Measurements from ENCODE around the gene ACSL3.

ACSL3 gene

DNA sequence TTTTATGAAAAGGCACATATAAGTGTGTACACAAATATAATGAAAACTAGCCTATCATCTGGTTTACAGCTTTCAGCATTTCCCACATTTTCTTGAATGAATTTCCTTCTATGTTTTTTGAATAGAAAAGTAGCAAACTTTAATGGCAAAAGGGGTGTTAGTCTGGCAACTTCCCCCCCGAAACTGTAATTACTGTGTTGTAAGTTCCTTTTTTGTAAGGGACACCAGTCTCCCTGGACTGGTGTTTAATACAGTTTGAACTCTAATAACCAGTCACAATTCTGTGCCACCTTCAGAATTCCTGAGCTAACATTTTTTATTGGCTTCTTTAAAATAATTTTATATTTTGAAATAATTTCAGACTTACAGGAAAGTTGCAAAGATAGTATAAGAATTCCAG, 94.2 kb downstream of the ACSL3 start:
- no peak overlapping the region for H3K9ac ChIP-seq (ENCODE audit: low read length)
- no peaks in the 10 kb centered on the region for H3K4me1 ChIP-seq (ENCODE audit: control insufficient read depth, insufficient read depth, low read length)
- no peaks in the 10 kb centered on the region for H3K9me3 ChIP-seq (ENCODE audit: control insufficient read depth, low read length)
- H3K4me3 ChIP-seq (ENCODE audit: low read length), result no peak overlapping the region
- no peaks in the 10 kb centered on the region for H3K36me3 ChIP-seq (ENCODE audit: control insufficient read depth, insufficient read depth, low read length)
- no peaks in the 10 kb centered on the region for H3K27me3 ChIP-seq (ENCODE audit: control insufficient read depth, insufficient read depth, low read length)

DNA sequence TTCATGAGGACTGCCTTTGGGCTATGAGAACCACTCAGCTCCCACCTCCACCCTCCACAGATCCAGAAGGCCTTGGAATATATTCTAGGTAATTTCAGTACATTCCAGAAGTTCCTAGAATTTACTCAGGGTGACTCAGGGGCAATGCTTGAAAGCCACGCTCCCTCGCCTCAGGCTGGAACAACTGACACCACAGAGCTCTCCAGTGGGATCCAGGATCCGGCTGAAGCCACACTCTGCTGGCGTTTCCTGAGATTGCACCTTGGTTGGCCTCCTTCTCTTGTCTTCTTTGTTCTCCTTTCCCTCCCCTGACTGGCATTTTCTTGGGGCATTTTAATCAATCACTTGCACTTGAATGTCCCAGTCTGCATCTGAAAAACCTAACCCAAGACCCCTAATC, 98.5 kb downstream of the ACSL3 start:
- no peaks in the 10 kb centered on the region for H3K4me1 ChIP-seq (ENCODE audit: control insufficient read depth, insufficient read depth, low read length)
- H3K36me3 ChIP-seq (ENCODE audit: control insufficient read depth, insufficient read depth, low read length), result no peaks in the 10 kb centered on the region
- no peak overlapping the region for H3K4me3 ChIP-seq (ENCODE audit: low read length)
- no peak overlapping the region for H3K9ac ChIP-seq (ENCODE audit: low read length)
- no peaks in the 10 kb centered on the region for H3K27me3 ChIP-seq (ENCODE audit: control insufficient read depth, insufficient read depth, low read length)
- no peaks in the 10 kb centered on the region for H3K9me3 ChIP-seq (ENCODE audit: control insufficient read depth, low read length)

DNA sequence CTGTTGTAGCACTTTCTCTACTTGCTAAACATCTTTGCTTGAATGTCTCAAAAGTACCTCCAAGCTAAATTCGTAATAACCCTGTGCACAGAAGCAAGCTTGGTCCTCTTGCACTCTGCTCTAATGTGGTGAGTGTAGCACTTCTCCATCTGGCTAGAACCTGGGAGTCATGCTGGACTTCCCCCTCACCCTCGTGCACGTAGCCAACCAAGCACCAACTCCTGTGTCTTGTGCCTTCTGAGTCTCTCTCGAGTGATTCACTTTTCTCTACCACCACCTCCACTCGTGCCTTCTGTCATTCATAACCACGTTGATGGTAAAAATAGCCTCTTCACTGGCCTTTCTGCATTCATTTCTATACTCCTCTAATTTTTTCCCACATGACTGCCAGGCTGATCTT, 99.3 kb downstream of the ACSL3 start:
- Histone ChIP-seq H3K4me3 (ENCODE audit: low read length) (no peak overlapping the region), H3K27me3 (ENCODE audit: control insufficient read depth, insufficient read depth, low read length) (no peaks in the 10 kb centered on the region), H3K4me1 (ENCODE audit: control insufficient read depth, insufficient read depth, low read length) (no peaks in the 10 kb centered on the region), H3K9me3 (ENCODE audit: control insufficient read depth, low read length) (no peaks in the 10 kb centered on the region), H3K36me3 (ENCODE audit: control insufficient read depth, insufficient read depth, low read length) (no peaks in the 10 kb centered on the region), H3K9ac (ENCODE audit: low read length) (no peak overlapping the region)

DNA sequence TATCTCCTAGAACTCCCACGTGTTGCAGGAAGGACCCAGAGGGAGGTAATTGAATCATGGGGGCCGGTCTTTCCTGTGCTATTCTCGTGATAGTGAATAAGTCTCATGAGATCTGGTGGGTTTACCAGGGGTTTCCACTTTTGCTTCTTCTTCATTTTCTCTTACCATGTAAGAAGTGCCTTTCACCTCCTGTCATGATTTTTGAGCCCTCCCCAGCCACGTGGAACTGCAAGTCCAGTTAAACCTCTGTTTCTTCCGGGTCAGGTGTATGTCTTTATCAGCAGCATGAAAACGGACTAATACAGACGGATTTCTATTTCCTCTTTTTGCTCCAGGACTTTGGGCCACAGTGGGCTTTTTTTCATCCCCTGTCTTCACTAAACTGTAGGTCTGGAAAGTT, 102.8 kb downstream of the ACSL3 start:
- H3K27me3 ChIP-seq (ENCODE audit: control insufficient read depth, insufficient read depth, low read length), result no peaks in the 10 kb centered on the region
- no peak overlapping the region for H3K9ac ChIP-seq (ENCODE audit: low read length)
- H3K36me3 ChIP-seq (ENCODE audit: control insufficient read depth, insufficient read depth, low read length), result no peaks in the 10 kb centered on the region
- H3K9me3 ChIP-seq (ENCODE audit: control insufficient read depth, low read length), result no peaks in the 10 kb centered on the region
- H3K4me1 ChIP-seq (ENCODE audit: control insufficient read depth, insufficient read depth, low read length), result no peaks in the 10 kb centered on the region
- no peak overlapping the region for H3K4me3 ChIP-seq (ENCODE audit: low read length)

DNA sequence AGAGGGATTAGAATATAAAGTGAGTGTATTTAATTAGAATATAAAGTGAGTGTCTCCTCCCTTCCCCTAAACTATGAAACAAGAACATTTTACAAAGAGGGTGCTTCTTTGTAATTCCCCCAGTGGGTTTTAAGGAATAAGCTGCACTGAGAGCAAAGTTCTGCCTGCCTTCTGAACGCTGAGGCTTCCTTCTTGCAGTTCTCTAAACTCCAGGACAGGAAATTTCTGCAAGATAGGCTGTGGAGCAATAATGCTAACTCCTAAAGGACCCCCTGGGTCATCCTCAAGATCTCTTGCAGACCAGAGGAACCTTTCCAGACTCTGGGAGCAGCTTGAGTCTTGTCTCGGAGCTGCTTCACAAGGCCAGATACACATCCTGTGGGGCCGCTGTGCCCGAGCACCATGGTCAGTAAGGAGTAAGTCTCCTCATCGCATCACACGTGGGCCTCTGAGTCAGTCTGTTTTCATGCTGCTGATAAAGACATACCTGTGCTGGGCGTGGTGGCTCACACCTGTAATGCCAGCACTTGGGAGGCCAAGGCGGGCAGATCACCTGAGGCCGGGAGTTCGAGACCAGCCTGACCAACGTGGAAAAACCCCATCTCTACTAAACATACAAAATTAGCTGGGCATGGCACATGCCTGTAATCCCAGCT, 103.7 kb downstream of the ACSL3 start:
- Histone ChIP-seq H3K9ac (ENCODE audit: low read length) (no peak overlapping the region), H3K36me3 (ENCODE audit: control insufficient read depth, insufficient read depth, low read length) (no peaks in the 10 kb centered on the region), H3K9me3 (ENCODE audit: control insufficient read depth, low read length) (no peaks in the 10 kb centered on the region), H3K4me3 (ENCODE audit: low read length) (no peak overlapping the region), H3K27me3 (ENCODE audit: control insufficient read depth, insufficient read depth, low read length) (no peaks in the 10 kb centered on the region), H3K4me1 (ENCODE audit: control insufficient read depth, insufficient read depth, low read length) (no peaks in the 10 kb centered on the region)

DNA sequence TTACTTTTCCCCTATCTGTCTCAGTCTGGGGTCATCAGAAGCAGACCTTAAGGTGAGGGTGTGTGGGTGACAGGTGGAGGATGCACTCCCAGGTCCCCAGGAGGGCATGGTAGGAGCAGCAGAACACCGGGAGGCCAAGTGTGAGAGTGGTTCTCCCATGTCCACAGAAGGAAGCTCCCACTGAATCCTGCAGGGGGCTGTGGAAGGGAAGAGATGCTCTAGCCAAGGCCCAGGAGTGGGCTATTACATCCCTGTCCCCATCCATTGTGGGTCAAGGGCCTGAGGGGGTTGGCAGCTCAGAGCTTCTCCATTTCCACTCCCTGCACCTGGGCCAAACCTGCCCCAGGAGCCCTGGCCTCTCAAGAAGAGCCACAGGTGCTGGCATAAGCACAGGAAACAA, 104.7 kb downstream of the ACSL3 start:
- H3K27me3 ChIP-seq (ENCODE audit: control insufficient read depth, insufficient read depth, low read length), result no peaks in the 10 kb centered on the region
- no peak overlapping the region for H3K9ac ChIP-seq (ENCODE audit: low read length)
- no peaks in the 10 kb centered on the region for H3K36me3 ChIP-seq (ENCODE audit: control insufficient read depth, insufficient read depth, low read length)
- no peaks in the 10 kb centered on the region for H3K9me3 ChIP-seq (ENCODE audit: control insufficient read depth, low read length)
- no peak overlapping the region for H3K4me3 ChIP-seq (ENCODE audit: low read length)
- no peaks in the 10 kb centered on the region for H3K4me1 ChIP-seq (ENCODE audit: control insufficient read depth, insufficient read depth, low read length)

DNA sequence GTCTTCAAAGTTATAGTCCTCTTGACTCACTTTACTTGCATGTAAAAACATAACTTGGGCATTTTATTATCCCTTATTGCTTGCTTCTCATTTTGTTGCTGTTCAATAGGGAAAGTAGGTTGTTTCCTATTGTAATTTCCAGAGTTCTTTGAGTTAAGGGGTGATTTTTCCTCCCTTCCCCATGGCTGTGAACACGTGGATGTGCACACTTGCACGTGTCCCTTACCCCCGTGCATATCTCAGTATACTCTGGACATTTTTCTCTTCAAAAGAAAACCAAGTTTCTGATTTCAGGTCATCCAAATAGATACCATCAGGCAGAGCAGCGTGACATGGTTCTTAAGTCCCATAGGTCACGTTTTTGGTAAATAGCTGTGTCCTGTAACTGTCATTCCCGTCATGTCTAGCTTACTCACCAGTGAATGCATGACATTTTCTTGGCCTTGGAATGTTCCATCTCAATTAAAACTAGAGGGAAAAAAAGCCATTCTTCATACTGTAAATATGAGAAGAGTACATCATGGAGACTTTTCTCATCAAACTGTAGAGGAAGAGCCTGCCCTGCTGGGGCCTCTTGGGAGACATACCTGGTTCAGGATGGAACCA, 107.8 kb downstream of the ACSL3 start:
- no peak overlapping the region for H3K4me3 ChIP-seq (ENCODE audit: low read length)
- no peak overlapping the region for H3K9ac ChIP-seq (ENCODE audit: low read length)
- no peaks in the 10 kb centered on the region for H3K27me3 ChIP-seq (ENCODE audit: control insufficient read depth, insufficient read depth, low read length)
- H3K36me3 ChIP-seq (ENCODE audit: control insufficient read depth, insufficient read depth, low read length), result no peaks in the 10 kb centered on the region
- H3K9me3 ChIP-seq (ENCODE audit: control insufficient read depth, low read length), result no peaks in the 10 kb centered on the region
- peaks cover 9% of the 10 kb centered on the region for H3K4me1 ChIP-seq (ENCODE audit: control insufficient read depth, insufficient read depth, low read length)

DNA sequence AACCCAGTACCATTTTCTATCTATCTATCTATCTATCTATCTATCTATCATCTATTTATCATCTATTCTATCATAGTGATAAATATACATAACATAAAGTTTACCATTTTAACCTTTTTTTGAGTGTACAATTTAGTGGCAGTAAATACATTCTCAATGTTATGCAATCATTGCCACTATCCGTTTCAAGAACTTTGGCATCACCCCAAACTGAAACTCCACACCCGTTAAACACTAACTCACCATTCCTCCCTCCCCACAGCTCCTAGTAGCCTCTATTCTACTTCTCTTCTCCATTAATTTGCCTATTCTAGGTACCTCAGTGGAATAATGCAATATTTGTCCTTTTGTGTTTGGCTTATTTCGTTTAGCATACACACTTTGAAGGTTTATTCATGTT, 108.7 kb downstream of the ACSL3 start:
- Histone ChIP-seq H3K36me3 (ENCODE audit: control insufficient read depth, insufficient read depth, low read length) (no peaks in the 10 kb centered on the region), H3K9me3 (ENCODE audit: control insufficient read depth, low read length) (no peaks in the 10 kb centered on the region), H3K27me3 (ENCODE audit: control insufficient read depth, insufficient read depth, low read length) (no peaks in the 10 kb centered on the region), H3K4me1 (ENCODE audit: control insufficient read depth, insufficient read depth, low read length) (peaks cover 18% of the 10 kb centered on the region), H3K9ac (ENCODE audit: low read length) (no peak overlapping the region), H3K4me3 (ENCODE audit: low read length) (no peak overlapping the region)

DNA sequence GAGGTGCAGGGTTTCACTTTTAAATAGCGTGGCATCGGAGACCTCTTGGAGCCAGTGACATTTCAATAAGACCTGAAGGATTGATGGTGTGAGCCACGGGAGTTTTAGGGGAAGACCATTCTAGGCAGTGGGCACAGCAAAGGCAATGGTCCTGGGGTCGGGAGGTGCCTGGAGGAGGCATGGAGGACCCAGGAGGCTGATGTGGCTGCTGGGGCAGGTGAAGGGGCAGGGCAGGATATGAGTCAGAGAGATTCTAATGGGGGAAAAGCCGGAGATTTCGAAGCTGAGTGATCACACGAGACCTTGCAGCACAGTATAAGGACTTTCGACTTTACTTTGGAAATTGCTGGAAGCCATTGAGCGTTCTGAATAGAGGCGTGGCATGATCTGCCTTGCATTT, 111.6 kb downstream of the ACSL3 start:
- H3K36me3 ChIP-seq (ENCODE audit: control insufficient read depth, insufficient read depth, low read length), result no peaks in the 10 kb centered on the region
- H3K4me1 ChIP-seq (ENCODE audit: control insufficient read depth, insufficient read depth, low read length), result peaks cover 36% of the 10 kb centered on the region
- H3K9ac ChIP-seq (ENCODE audit: low read length), result no peak overlapping the region
- H3K27me3 ChIP-seq (ENCODE audit: control insufficient read depth, insufficient read depth, low read length), result no peaks in the 10 kb centered on the region
- H3K4me3 ChIP-seq (ENCODE audit: low read length), result no peak overlapping the region
- no peaks in the 10 kb centered on the region for H3K9me3 ChIP-seq (ENCODE audit: control insufficient read depth, low read length)

DNA sequence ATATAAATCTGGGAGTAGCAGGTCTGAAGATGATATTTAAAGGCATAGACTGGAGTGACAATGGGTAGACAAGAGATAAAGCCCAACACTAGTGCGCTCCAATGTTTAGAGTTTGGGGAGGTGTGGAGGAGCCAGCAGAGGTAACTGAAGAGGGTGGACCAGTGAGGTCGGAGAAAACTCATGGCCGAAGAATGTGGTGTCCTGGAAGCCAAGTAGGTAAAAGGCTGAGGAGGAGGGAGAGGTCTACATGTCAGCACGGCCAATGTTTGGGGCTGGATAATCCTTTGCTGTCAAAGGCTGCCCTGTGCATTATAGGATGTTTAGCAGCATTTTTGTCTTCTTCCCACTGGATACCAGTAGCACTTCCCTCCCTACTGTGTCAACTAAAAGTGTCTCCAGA, 112.4 kb downstream of the ACSL3 start:
- no peaks in the 10 kb centered on the region for H3K9me3 ChIP-seq (ENCODE audit: control insufficient read depth, low read length)
- H3K27me3 ChIP-seq (ENCODE audit: control insufficient read depth, insufficient read depth, low read length), result no peaks in the 10 kb centered on the region
- no peak overlapping the region for H3K4me3 ChIP-seq (ENCODE audit: low read length)
- no peak overlapping the region for H3K9ac ChIP-seq (ENCODE audit: low read length)
- H3K4me1 ChIP-seq (ENCODE audit: control insufficient read depth, insufficient read depth, low read length), result peaks cover 36% of the 10 kb centered on the region
- no peaks in the 10 kb centered on the region for H3K36me3 ChIP-seq (ENCODE audit: control insufficient read depth, insufficient read depth, low read length)

DNA sequence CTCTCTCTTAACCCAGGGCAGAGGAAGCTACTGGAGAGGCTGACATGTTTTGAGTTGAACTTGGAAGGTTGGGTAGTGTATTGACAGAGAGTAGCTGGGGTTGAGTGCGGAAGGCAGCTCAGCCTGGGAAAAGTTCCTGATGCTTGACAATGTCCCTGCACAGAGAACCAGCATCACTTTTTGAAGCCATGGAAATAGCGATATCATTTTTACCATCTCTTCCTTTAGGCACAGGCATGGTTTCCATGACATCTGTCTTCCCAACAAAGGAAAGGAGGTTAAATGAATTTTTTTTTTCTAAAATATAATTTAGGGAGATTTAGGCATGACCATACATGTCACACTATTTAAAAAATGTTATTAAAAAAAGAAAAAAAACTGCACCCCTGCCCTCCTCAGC, 112.9 kb downstream of the ACSL3 start:
- Histone ChIP-seq H3K27me3 (ENCODE audit: control insufficient read depth, insufficient read depth, low read length) (no peaks in the 10 kb centered on the region), H3K9ac (ENCODE audit: low read length) (no peak overlapping the region), H3K4me1 (ENCODE audit: control insufficient read depth, insufficient read depth, low read length) (peaks cover 36% of the 10 kb centered on the region), H3K36me3 (ENCODE audit: control insufficient read depth, insufficient read depth, low read length) (no peaks in the 10 kb centered on the region), H3K9me3 (ENCODE audit: control insufficient read depth, low read length) (no peaks in the 10 kb centered on the region), H3K4me3 (ENCODE audit: low read length) (no peak overlapping the region)

DNA sequence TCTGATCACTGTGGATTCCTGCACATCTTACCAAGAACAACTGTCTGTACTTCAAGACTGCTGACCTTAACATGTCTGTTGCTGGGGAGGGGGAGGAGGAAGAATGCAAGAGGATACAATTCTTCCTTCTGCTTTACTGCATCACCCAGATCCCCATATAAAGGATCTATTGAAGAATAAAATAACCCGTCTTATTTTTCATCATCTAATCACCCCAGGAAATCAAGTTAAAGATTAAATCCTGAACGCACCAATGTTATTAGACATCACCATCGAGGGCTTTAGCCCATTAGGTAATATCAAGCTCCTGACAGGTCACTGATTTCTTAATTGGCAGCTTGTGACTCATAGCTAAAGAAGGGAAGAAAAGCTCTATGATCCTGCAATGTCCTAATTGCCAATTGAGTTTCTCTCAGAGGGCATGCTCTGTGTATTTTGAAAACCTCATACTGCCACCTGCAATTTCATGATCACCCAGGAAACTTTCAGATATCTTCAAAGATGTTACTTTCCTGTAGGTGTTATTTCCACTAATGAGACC, 115.8 kb downstream of the ACSL3 start:
- no peaks in the 10 kb centered on the region for H3K36me3 ChIP-seq (ENCODE audit: control insufficient read depth, insufficient read depth, low read length)
- H3K27me3 ChIP-seq (ENCODE audit: control insufficient read depth, insufficient read depth, low read length), result no peaks in the 10 kb centered on the region
- peaks cover 36% of the 10 kb centered on the region for H3K4me1 ChIP-seq (ENCODE audit: control insufficient read depth, insufficient read depth, low read length)
- no peak overlapping the region for H3K9ac ChIP-seq (ENCODE audit: low read length)
- H3K4me3 ChIP-seq (ENCODE audit: low read length), result no peak overlapping the region
- no peaks in the 10 kb centered on the region for H3K9me3 ChIP-seq (ENCODE audit: control insufficient read depth, low read length)
